ENCODE data around the gene IL18R1.

DNA sequence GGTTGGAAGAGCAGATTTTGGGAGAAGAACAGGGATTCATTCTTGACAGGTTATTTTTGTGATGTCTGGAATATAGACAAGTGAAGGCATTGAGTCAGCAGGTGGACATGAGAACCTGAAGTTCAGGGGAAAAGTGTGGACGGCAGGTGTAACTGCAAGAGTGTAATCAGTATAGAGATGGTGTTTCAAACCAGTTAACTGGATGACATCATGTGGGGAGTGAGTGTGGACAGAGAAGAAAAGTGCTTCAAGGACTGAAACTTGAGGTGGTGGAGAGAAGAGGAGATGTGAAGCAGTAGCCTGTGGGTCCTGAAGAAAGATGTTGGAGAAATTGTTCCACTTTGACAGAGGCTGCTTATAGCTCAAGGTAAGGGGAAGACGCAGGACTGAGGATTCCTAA, 37.2 kb upstream of the IL18R1 start:
- TF ChIP-seq, protein P1, sequence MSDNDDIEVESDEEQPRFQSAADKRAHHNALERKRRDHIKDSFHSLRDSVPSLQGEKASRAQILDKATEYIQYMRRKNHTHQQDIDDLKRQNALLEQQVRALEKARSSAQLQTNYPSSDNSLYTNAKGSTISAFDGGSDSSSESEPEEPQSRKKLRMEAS (IDR thresholded peaks at IDR 0.05; ENCODE audit: low read depth, low read length): no peak
- TF ChIP-seq, protein P2, sequence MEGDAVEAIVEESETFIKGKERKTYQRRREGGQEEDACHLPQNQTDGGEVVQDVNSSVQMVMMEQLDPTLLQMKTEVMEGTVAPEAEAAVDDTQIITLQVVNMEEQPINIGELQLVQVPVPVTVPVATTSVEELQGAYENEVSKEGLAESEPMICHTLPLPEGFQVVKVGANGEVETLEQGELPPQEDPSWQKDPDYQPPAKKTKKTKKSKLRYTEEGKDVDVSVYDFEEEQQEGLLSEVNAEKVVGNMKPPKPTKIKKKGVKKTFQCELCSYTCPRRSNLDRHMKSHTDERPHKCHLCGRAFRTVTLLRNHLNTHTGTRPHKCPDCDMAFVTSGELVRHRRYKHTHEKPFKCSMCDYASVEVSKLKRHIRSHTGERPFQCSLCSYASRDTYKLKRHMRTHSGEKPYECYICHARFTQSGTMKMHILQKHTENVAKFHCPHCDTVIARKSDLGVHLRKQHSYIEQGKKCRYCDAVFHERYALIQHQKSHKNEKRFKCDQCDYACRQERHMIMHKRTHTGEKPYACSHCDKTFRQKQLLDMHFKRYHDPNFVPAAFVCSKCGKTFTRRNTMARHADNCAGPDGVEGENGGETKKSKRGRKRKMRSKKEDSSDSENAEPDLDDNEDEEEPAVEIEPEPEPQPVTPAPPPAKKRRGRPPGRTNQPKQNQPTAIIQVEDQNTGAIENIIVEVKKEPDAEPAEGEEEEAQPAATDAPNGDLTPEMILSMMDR (IDR thresholded peaks at IDR 0.05; ENCODE audit: low read depth, low read length): no peak
